Stimulated activated CD4-positive, alpha-beta T cell treated with anti-CD3 and anti-CD28 coated beads, Interleukin-1b, Interleukin-23, amount 100 ng/mL, for 24 hours (primary cell): ENCODE results near the gene ZBTB21.
"Not testable (repeated sequence)": the region's sequence is repeated elsewhere in the genome, so short reads cannot be mapped to it uniquely, and the experiment has no call there.

Experiments
- DNase-seq, 4 experiments: peaks; one replicate each; pipeline ENCODE4 v3.0.0-alpha.2; 2020; ENCODE audit warnings: low read depth in 4 of 4, low spot score in 1 of 4

ZBTB21 gene

GRCh38 chr21:41995577-41995976, 14.6 kb downstream of the ZBTB21 start:
- no peak for DNase-seq

- DNase-seq = not testable (repeated sequence)
Observed at GRCh38 chr21:41994613-41995012, 15.5 kb downstream of the ZBTB21 start.

GRCh38 chr21:41993744-41994143, 16.4 kb downstream of the ZBTB21 start:
- DNase-seq = no peak

GRCh38 chr21:41992576-41992975, 17.6 kb downstream of the ZBTB21 start:
- no peak for DNase-seq

GRCh38 chr21:41991659-41992058, 18.5 kb downstream of the ZBTB21 start:
- DNase-seq = no peak

- no peak for DNase-seq
Observed at GRCh38 chr21:41989698-41990097, 20.5 kb downstream of the ZBTB21 start.

GRCh38 chr21:41987310-41987709, 22.9 kb downstream of the ZBTB21 start:
- DNase-seq = no peak

- DNase-seq = no peak
Observed at GRCh38 chr21:41985662-41986416, 24.3 kb downstream of the ZBTB21 start.

GRCh38 chr21:41983229-41983628, 26.9 kb downstream of the ZBTB21 start:
- DNase-seq = no peak

GRCh38 chr21:41980561-41980960, 29.6 kb downstream of the ZBTB21 start:
- DNase-seq = no peak

GRCh38 chr21:41979751-41980369, 30.3 kb downstream of the ZBTB21 start:
- no peak for DNase-seq

GRCh38 chr21:41979335-41979734, 30.8 kb downstream of the ZBTB21 start:
- no peak for DNase-seq

GRCh38 chr21:41977034-41977950, 32.9 kb downstream of the ZBTB21 start:
- no peak for DNase-seq

- no peak for DNase-seq
Observed at GRCh38 chr21:41976611-41977010, 33.5 kb downstream of the ZBTB21 start.

GRCh38 chr21:41975391-41976272, 34.5 kb downstream of the ZBTB21 start:
- no peak for DNase-seq

- DNase-seq = no peak
Observed at GRCh38 chr21:41974752-41975053, 35.5 kb downstream of the ZBTB21 start.

- DNase-seq = no peak
Observed at GRCh38 chr21:41973861-41974751, 36.1 kb downstream of the ZBTB21 start.

- no peak for DNase-seq
Observed at GRCh38 chr21:41973427-41973831, 36.7 kb downstream of the ZBTB21 start.

GRCh38 chr21:41972511-41973205, 37.5 kb downstream of the ZBTB21 start:
- DNase-seq = no peak
